Urinary bladder (tissue), 4 donors: ENCODE results near the gene MAMDC2. TPM values are rescaled to one million over a fixed set of nuclear protein-coding genes. Genes with fewer than 3 reads are reported as not detected.

ENCODE experiments used
- DNase-seq: peaks from one replicate; pipeline ENCODE4 v3.0.0-alpha.2; 2015; ENCODE audit errors: extremely low spot score
- H3K27ac ChIP-seq: one replicate; pipeline ENCODE4 v1.5.1; 2013; ENCODE audit warnings: low read depth, mild to moderate bottlenecking, moderate library complexity
- H3K36me3 ChIP-seq: one replicate; pipeline ENCODE4 v1.6.1; 2013; ENCODE audit warnings: mild to moderate bottlenecking, moderate library complexity; ENCODE audit not compliant: insufficient read depth
- H3K4me1 ChIP-seq: one replicate; pipeline ENCODE4 v1.6.1; 2013; ENCODE audit warnings: mild to moderate bottlenecking, moderate library complexity; ENCODE audit not compliant: insufficient read depth
- H3K4me3 ChIP-seq: one replicate; pipeline ENCODE4 v1.5.1; 2013; ENCODE audit warnings: low read depth, low read length
- WGBS: extraction: QIAGEN DNeasy Blood & Tissue Kit; methylation state at CpG from one replicate; pipeline ENCODE4 v1.1.7; 2013; 5-methylcytosine and 5-hydroxymethylcytosine counted together
- polyA plus RNA-seq: library from polyadenylated mRNA; stranded (reverse); fragments of 200-250 nt; gene quantifications from one replicate; pipeline ENCODE4 v1.2.3, GENCODE V29; 2013
- total RNA-seq: library from RNA; depleted of rRNA; stranded (reverse); fragments of >200 nt; gene quantifications from one replicate; pipeline ENCODE4 v1.2.3, GENCODE V29; 2014
- donor health status: healthy with polysubstance abuse.
- donor health status: healthy.

Gene MAMDC2
- total and polyA plus RNA-seq, 2 donors, result 52.0 to 76.4 TPM

- no peak for DNase-seq
- H3K4me3 ChIP-seq, result peak overlapping the region; percentile 68
- H3K4me1 ChIP-seq, result no peaks in the 10 kb centered on the region
- WGBS, result 5% methylated on average over 26 of the region's 26 CpGs
- peak overlapping the region; percentile 38 for H3K27ac ChIP-seq
- no peaks in the 10 kb centered on the region for H3K36me3 ChIP-seq
Observed at GRCh38 chr9:70044490-70045307, 1.1 kb downstream of the MAMDC2 start.

GRCh38 chr9:70045452-70045851 lies 1.8 kb downstream of the MAMDC2 start:
- DNase-seq, result no peak
- H3K4me3 ChIP-seq, result peak overlapping the region; percentile 2
- H3K27ac ChIP-seq, result no peak overlapping the region
- H3K36me3 ChIP-seq, result no peaks in the 10 kb centered on the region
- H3K4me1 ChIP-seq, result no peaks in the 10 kb centered on the region
- 80% methylated on average over 4 of the region's 4 CpGs for WGBS

GRCh38 chr9:70046274-70047070 lies 2.8 kb downstream of the MAMDC2 start:
- Histone ChIP-seq H3K4me1 (no peaks in the 10 kb centered on the region), H3K27ac (peak overlapping the region; percentile 24)
- WGBS, result 34% methylated on average over 7 of the region's 7 CpGs

GRCh38 chr9:70049236-70049635 lies 5.6 kb downstream of the MAMDC2 start:
- 38% methylated on average over 4 of the region's 4 CpGs for WGBS
- H3K4me3 ChIP-seq, result no peak overlapping the region
- no peak overlapping the region for H3K27ac ChIP-seq
- no peak for DNase-seq
- H3K4me1 ChIP-seq, result no peaks in the 10 kb centered on the region
- no peaks in the 10 kb centered on the region for H3K36me3 ChIP-seq

More at GRCh38 chr9:70046274-70047070, 2.8 kb downstream of the MAMDC2 start:
- H3K36me3 ChIP-seq, result no peaks in the 10 kb centered on the region
- DNase-seq, result no peak
- no peak overlapping the region for H3K4me3 ChIP-seq

GRCh38 chr9:70049672-70050271 lies 6.1 kb downstream of the MAMDC2 start:
- Histone ChIP-seq H3K36me3 (no peaks in the 10 kb centered on the region), H3K4me1 (peaks cover 3% of the 10 kb centered on the region), H3K4me3 (no peak overlapping the region), H3K27ac (no peak overlapping the region)
- no peak for DNase-seq
- 47% methylated on average over 6 of the region's 6 CpGs for WGBS

GRCh38 chr9:70052768-70053167 lies 9.1 kb downstream of the MAMDC2 start:
- WGBS, result 95% methylated on average over 1 of the region's 1 CpG
- Histone ChIP-seq H3K36me3 (no peaks in the 10 kb centered on the region), H3K4me1 (peaks cover 3% of the 10 kb centered on the region), H3K4me3 (no peak overlapping the region), H3K27ac (no peak overlapping the region)
- DNase-seq, result no peak

GRCh38 chr9:70053864-70054263 lies 10.2 kb downstream of the MAMDC2 start:
- Histone ChIP-seq H3K36me3 (no peaks in the 10 kb centered on the region), H3K4me1 (peaks cover 3% of the 10 kb centered on the region), H3K27ac (no peak overlapping the region), H3K4me3 (no peak overlapping the region)
- WGBS, result 47% methylated on average over 2 of the region's 2 CpGs
- DNase-seq, result no peak

GRCh38 chr9:70054521-70054920 lies 10.9 kb downstream of the MAMDC2 start:
- no peak overlapping the region for H3K27ac ChIP-seq
- DNase-seq, result no peak
- H3K4me1 ChIP-seq, result peaks cover 3% of the 10 kb centered on the region
- WGBS, result 63% methylated on average over 3 of the region's 3 CpGs
- H3K4me3 ChIP-seq, result no peak overlapping the region
- H3K36me3 ChIP-seq, result no peaks in the 10 kb centered on the region

GRCh38 chr9:70055406-70056210 lies 12.0 kb downstream of the MAMDC2 start:
- Histone ChIP-seq H3K27ac (no peak overlapping the region), H3K36me3 (no peaks in the 10 kb centered on the region), H3K4me1 (peaks cover 3% of the 10 kb centered on the region), H3K4me3 (no peak overlapping the region)
- DNase-seq, result no peak
- 35% methylated on average over 3 of the region's 3 CpGs for WGBS

- H3K4me3 ChIP-seq, result no peak overlapping the region
Observed at GRCh38 chr9:70056211-70056944, 12.7 kb downstream of the MAMDC2 start.

GRCh38 chr9:70058569-70059116 lies 15.0 kb downstream of the MAMDC2 start:
- DNase-seq, result no peak
- H3K4me3 ChIP-seq, result no peak overlapping the region
- H3K27ac ChIP-seq, result peak overlapping the region; percentile 10
- H3K4me1 ChIP-seq, result peaks cover 3% of the 10 kb centered on the region
- WGBS, result 38% methylated on average over 3 of the region's 3 CpGs
- no peaks in the 10 kb centered on the region for H3K36me3 ChIP-seq

More at GRCh38 chr9:70056211-70056944, 12.7 kb downstream of the MAMDC2 start:
- H3K36me3 ChIP-seq, result no peaks in the 10 kb centered on the region
- H3K4me1 ChIP-seq, result peaks cover 3% of the 10 kb centered on the region
- H3K27ac ChIP-seq, result no peak overlapping the region
- no peak for DNase-seq
- 82% methylated on average over 10 of the region's 10 CpGs for WGBS

GRCh38 chr9:70060148-70060882 lies 16.7 kb downstream of the MAMDC2 start:
- no peaks in the 10 kb centered on the region for H3K36me3 ChIP-seq
- 73% methylated on average over 3 of the region's 3 CpGs for WGBS
- no peak overlapping the region for H3K27ac ChIP-seq
- H3K4me3 ChIP-seq, result no peak overlapping the region
- H3K4me1 ChIP-seq, result no peaks in the 10 kb centered on the region
- no peak for DNase-seq
